Measurements from ENCODE around the gene NQO2. TPM values are rescaled to one million over a fixed set of nuclear protein-coding genes. Genes with fewer than 3 reads are reported as not detected.

Gene NQO2
- total RNA-seq, 1 donor from 2014 or later, result 19.1 TPM

DNA sequence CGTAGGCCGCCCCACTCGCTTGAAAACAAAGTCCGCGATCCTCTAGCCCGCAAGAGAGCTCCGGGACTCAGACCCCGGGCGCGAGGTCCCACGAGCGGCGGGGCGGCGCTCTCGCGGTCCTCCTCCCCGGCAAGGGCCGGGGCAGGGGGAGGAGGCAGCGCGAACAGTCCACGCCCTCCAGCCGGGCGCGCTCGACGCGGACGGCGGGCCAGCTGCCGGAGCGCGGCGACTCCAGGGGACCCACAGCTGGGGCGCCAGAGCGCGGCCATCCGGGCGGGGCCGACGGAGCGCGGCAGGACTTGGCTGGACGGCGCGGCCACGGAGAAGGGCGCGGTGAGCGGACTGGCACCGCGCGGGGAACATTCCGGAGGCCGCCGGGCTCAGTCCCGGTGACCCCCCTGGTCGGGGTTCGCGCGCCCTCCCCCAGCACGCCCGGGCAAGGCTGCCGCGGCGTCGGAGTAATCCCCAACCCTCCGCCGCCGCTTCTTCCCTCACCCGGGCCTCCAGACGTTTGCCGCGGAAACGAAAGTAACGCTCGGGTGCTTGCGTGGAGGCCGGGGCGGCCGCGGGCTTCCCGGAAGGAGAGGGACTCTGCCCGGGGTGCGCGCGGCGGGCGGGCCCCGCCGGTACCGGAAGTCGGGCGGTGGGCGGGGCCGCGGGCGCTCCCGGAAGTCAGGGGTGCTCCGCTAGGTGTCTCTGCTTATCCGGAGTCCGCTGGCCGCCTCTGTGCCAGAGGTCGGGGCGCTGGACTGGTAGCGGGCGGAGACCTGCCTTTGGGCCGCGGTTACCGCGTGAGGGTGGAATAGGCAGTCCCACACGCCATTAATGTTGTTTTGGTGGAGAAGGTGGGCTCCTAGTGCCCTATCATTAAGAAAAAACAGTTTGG lies 68.9 kb downstream of the NQO2 start, which contains the start of gene RIPK1:
Gene RIPK1 (plus strand): TSS at position 166 of the 886 bp plus-strand sequence. CDS start 8,330 bp downstream, outside the sequence.
- TF ChIP-seq, protein P1, sequence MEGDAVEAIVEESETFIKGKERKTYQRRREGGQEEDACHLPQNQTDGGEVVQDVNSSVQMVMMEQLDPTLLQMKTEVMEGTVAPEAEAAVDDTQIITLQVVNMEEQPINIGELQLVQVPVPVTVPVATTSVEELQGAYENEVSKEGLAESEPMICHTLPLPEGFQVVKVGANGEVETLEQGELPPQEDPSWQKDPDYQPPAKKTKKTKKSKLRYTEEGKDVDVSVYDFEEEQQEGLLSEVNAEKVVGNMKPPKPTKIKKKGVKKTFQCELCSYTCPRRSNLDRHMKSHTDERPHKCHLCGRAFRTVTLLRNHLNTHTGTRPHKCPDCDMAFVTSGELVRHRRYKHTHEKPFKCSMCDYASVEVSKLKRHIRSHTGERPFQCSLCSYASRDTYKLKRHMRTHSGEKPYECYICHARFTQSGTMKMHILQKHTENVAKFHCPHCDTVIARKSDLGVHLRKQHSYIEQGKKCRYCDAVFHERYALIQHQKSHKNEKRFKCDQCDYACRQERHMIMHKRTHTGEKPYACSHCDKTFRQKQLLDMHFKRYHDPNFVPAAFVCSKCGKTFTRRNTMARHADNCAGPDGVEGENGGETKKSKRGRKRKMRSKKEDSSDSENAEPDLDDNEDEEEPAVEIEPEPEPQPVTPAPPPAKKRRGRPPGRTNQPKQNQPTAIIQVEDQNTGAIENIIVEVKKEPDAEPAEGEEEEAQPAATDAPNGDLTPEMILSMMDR (conservative IDR thresholded peaks at IDR 0.05), result peak; percentile 26
- Mint-ChIP-seq H3K36me3 (peaks cover 5% of the 10 kb centered on the region), H3K27ac (peak within 1 kb of the TSS; percentile 97), H3K27me3 (peaks cover 7% of the 10 kb centered on the region), H3K4me1 (ENCODE audit: unreplicated experiment) (peaks cover 14% of the 10 kb centered on the region), H3K9me3 (no peaks in the 10 kb centered on the region), H3K4me3 (peak within 1 kb of the TSS; percentile 96)
- DNase-seq (ENCODE audit: extremely low spot score, unreplicated experiment), result peak; percentile 91

Other genes starting within 250 kb of the NQO2 start
- 0.29 and 0.65 TPM in 2 replicates for gene MYLK4, start 249.0 kb upstream of the NQO2 start, total RNA-seq (ENCODE audit: low replicate concordance)
- 37.6 and 41.2 TPM in 2 replicates for gene WRNIP1, start 234.5 kb upstream of the NQO2 start, total RNA-seq (ENCODE audit: low replicate concordance)
- 31.2 and 52.0 TPM in 2 replicates for gene SERPINB1, start 158.0 kb upstream of the NQO2 start, total RNA-seq (ENCODE audit: low replicate concordance)
- gene SERPINB9, start 96.6 kb upstream of the NQO2 start, total RNA-seq (ENCODE audit: low replicate concordance), result 6.0 and 6.5 TPM in 2 replicates
- gene SERPINB6, start 28.3 kb upstream of the NQO2 start, total RNA-seq (ENCODE audit: low replicate concordance), result 57.5 and 61.2 TPM in 2 replicates
- gene RIPK1, start 68.6 kb downstream of the NQO2 start, total RNA-seq (ENCODE audit: low replicate concordance), result 14.7 and 16.3 TPM in 2 replicates
- gene BPHL, start 118.8 kb downstream of the NQO2 start, total RNA-seq (ENCODE audit: low replicate concordance), result 50.3 and 56.2 TPM in 2 replicates
- gene TUBB2A, start 157.7 kb downstream of the NQO2 start, total RNA-seq (ENCODE audit: low replicate concordance), result 51.8 and 62.9 TPM in 2 replicates
- 37.8 and 158 TPM in 2 replicates for gene TUBB2B, start 227.8 kb downstream of the NQO2 start, total RNA-seq (ENCODE audit: low replicate concordance)

Measured in type B pancreatic cell (in vitro differentiated cells).